Heart left ventricle (tissue), 16 donors: ENCODE data around the gene CSNK2A3. TPM values are rescaled to one million over a fixed set of nuclear protein-coding genes. Genes with fewer than 3 reads are reported as not detected.
"Not testable (repeated sequence)": the region's sequence is repeated elsewhere in the genome, so short reads cannot be mapped to it uniquely, and the experiment has no call there.

Source experiments
- ATAC-seq, 4 donors: fragments of 200-7000 bp; cut with Tn5 transposase; one replicate each; pipeline ENCODE4 v1.9.1; 2020 to 2022; ENCODE audit warnings: moderate library complexity in 4 of 4, mild to moderate bottlenecking in 3 of 4, moderate number of reproducible peaks in 1 of 4
- DNase-seq, 5 donors: peaks; one replicate each; pipeline ENCODE4 v3.0.0-alpha.2; 2020
- H3K27ac ChIP-seq, 12 donors: fragments of 200-600 bp; sonication (generic) in 4 of 12; one replicate each; pipeline versions ENCODE4 v1.5.0 to v1.8.0; 2016 to 2022; ENCODE audit warnings: mild to moderate bottlenecking in 2 of 12
- H3K27me3 ChIP-seq, 9 donors: fragments of 200-600 bp; sonication (generic) in 2 of 9; one replicate each; pipeline versions ENCODE4 v1.5.1 to v1.8.0; 2016 to 2022; ENCODE audit warnings: mild to moderate bottlenecking in 3 of 9
- H3K36me3 ChIP-seq, 9 donors: fragments of 200-600 bp; sonication (generic) in 2 of 9; one replicate each; pipeline versions ENCODE4 v1.5.0 to v1.8.0; 2018 to 2022; ENCODE audit warnings: mild to moderate bottlenecking in 2 of 9
- H3K4me1 ChIP-seq, 12 donors: fragments of 200-600 bp; sonication (generic) in 4 of 12; one replicate each; pipeline versions ENCODE4 v1.5.0 to v1.8.0; 2016 to 2022; ENCODE audit warnings: mild to moderate bottlenecking in 3 of 12
- H3K4me3 ChIP-seq, 12 donors: fragments of 200-600 bp; sonication (generic) in 4 of 12; one replicate each; pipeline versions ENCODE4 v1.5.0 to v1.8.0; 2017 to 2022; ENCODE audit warnings: mild to moderate bottlenecking in 9 of 12, moderate library complexity in 4 of 12
- H3K9me3 ChIP-seq, 12 donors: fragments of 200-600 bp; sonication (generic) in 4 of 12; one replicate each; pipeline versions ENCODE4 v1.5.0 to v1.8.0; 2016 to 2022; ENCODE audit warnings: mild to moderate bottlenecking in 1 of 12
- POLR2A ChIP-seq, 2 donors: fragments of 450-650 bp; IDR thresholded peaks; one replicate each; pipeline ENCODE4 v1.6.1; 2017; ENCODE audit warnings: antibody characterized with exemption in 2 of 2, mild to moderate bottlenecking in 2 of 2, moderate library complexity in 2 of 2
- WGBS, 4 donors: extraction: QIAGEN DNeasy Blood & Tissue Kit in 2 of 4; methylation state at CpG; one replicate each; pipeline versions ENCODE4 v1.1.5 to v1.1.7; 2013 to 2018; 5-methylcytosine and 5-hydroxymethylcytosine counted together
- intact Hi-C, 10 donors: fragments of 100-400 bp; cut with DNase I; formaldehyde crosslinking; loops; one replicate each; pipeline versions ENCODE4 v1.11.1 to v1.14.2; 2022
- long read RNA-seq, 3 donors: library from polyadenylated mRNA; unstranded; transcript quantifications; one replicate each; pipeline ENCODE4 v2.0.0, GENCODE V29; 2020 to 2021
- polyA plus RNA-seq, 2 donors: library from polyadenylated mRNA; stranded (reverse); fragments of 200-250 nt; gene quantifications; one replicate each; pipeline ENCODE4 v1.2.3, GENCODE V29; 2013
- total RNA-seq, 9 donors: library from RNA; depleted of rRNA in 2 of 9; stranded (reverse); fragments of >200 nt in 2 of 9; fragmentation: NEBNext Ultra II Directional in 3 of 9; extraction: Animal tissue kit (Norgen Biotek cat#: 25700) in 3 of 9; gene quantifications; one replicate each; pipeline versions ENCODE4 v1.1.0 to v1.2.4, GENCODE V29; 2016 to 2023
- TF ChIP-seq, protein P1 (sequence below), 12 donors: fragments of 200-600 bp; sonication (generic) in 4 of 12; IDR thresholded peaks; one replicate each; pipeline versions ENCODE4 v1.5.0 to v1.8.0; 2018 to 2022; ENCODE audit warnings: antibody characterized with exemption in 12 of 12, mild to moderate bottlenecking in 5 of 12
- donor health status: ischemic (EF 13 %, LVEDD 7.1; RV severe dilation, severe dysfunction).
- donor health status: healthy with polysubstance abuse.
- donor health status: DM: no; HTN: yes; CAD: no.
- donor health status: DM: no; HTN: no; CAD: no.
- donor health status: ischemic (EF 25% LVEDD 6.9; RV normal size, moderate dysfunction).
- donor health status: ischemic (EF 25% LVEDD 5.7; RV mildly dilated, moderate dysfunction).
- donor health status: healthy.
- donor health status: DM: yes; HTN: yes; CAD: no.
- donor health status: ischemic (EF 35%, LVEDD 5.7; RV mildly dilated, moderate dysfunction).
- donor health status: nonischemic (EF 11% LVEDD 7.7; RV severe dilation, severe dysfunction).
- donor health status: DM: yes; HTN: yes; CAD: no.
- donor health status: PGD.
- donor health status: ischemic (EF 29% LVEDD 5.4; RV normal size, mild dysfunction).
- donor health status: nonischemic (EF 23%, LVEDD 6.1; RV moderate dilation, normal function).

The CSNK2A3 gene
- total RNA-seq (1 to 10 TPM in 7 of 9 donors, under 1 TPM in 2; 0.72 to 2.1 (median 1.4) TPM), polyA plus RNA-seq (under 1 TPM; 0.34 to 0.98 TPM)
- long read RNA-seq, donor 1, result 0 reads
- long read RNA-seq, donor 2, result 0 reads
- long read RNA-seq, donor 3, result 0 reads

DNA sequence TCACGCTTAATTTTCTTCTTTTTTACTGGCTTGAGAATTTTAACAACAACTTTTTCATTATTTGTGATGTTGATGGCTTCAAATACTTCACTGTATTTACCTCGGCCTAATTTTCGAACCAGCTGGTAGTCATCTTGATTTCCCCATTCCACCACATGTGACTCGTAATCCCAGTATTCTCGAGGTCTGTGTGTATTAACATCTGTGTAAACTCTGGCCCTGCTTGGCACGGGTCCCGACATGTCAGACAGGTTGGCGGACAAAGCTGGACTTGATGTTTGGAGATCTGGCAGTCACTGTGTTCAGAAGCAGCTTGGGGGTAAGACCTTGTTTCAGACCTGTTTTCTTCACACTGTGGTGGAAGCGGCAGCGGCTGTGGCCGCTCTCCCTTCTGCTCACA lies at the start of gene CSNK2A3:
Gene CSNK2A3 (minus strand): TSS at position 373 of the 400 bp plus-strand sequence. CDS start 131 bp downstream, at position 242.
- ATAC-seq, result peak in 3 of 4 donors; percentile 16 to 64 (median 43)
- H3K4me3 ChIP-seq, DNase-seq, H3K36me3 ChIP-seq, H3K9me3 ChIP-seq, H3K27me3 ChIP-seq, H3K27ac ChIP-seq, intact Hi-C loops: not testable (repeated sequence)
- peaks cover 0 to 37% (median 28%) of the 10 kb centered on the region in 12 donors for H3K4me1 ChIP-seq
- 82 to 85% (median 83%) methylated on average over 11 of the region's 11 CpGs for WGBS, 4 donors

DNA sequence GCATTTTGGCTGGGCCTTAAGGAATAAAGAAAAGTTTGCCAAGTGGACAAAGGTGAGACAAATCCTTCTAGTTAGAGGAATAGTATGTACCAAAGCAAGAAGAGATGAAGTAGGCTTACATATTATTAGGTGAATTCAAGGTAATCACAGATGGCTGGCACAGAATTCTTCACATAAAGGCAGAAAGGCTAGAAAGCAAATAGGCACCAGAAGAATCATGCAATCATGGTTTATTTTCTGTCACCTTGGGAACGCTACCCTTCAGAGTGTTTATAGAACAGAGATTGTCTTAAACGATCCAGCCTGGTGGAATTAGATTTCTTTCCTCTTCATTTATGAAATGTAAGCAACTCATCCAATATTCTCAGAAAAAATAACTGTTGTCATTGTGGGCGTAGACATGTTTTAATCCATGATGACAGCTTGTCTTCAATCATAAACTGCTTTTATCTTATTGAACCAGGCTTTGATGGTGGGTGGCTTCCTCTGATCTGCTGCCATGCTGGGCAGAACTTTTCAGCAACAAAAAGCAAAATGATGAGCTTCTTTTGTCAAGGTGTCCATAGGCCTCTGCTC lies 49.0 kb upstream of the CSNK2A3 start:
- no peaks in the 10 kb centered on the region for H3K9me3 ChIP-seq
- ATAC-seq, result no peak
- H3K4me3 ChIP-seq, result no peak overlapping the region
- WGBS, 4 donors, result 83 to 93% (median 85%) methylated on average over 3 of the region's 3 CpGs
- peaks cover 0 to 49% (median 13%) of the 10 kb centered on the region in 12 donors for H3K4me1 ChIP-seq
- no peaks in the 10 kb centered on the region for H3K36me3 ChIP-seq
- TF ChIP-seq, protein P1, sequence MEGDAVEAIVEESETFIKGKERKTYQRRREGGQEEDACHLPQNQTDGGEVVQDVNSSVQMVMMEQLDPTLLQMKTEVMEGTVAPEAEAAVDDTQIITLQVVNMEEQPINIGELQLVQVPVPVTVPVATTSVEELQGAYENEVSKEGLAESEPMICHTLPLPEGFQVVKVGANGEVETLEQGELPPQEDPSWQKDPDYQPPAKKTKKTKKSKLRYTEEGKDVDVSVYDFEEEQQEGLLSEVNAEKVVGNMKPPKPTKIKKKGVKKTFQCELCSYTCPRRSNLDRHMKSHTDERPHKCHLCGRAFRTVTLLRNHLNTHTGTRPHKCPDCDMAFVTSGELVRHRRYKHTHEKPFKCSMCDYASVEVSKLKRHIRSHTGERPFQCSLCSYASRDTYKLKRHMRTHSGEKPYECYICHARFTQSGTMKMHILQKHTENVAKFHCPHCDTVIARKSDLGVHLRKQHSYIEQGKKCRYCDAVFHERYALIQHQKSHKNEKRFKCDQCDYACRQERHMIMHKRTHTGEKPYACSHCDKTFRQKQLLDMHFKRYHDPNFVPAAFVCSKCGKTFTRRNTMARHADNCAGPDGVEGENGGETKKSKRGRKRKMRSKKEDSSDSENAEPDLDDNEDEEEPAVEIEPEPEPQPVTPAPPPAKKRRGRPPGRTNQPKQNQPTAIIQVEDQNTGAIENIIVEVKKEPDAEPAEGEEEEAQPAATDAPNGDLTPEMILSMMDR (IDR thresholded peaks at IDR 0.05), result no peak
- TF ChIP-seq POLR2A (IDR thresholded peaks at IDR 0.05), result no peak
- no peak for DNase-seq
- H3K27me3 ChIP-seq, result no peaks in the 10 kb centered on the region
- intact Hi-C loops, result loop anchor here in 7 of 10 donors (5.0 to 10.0 kb wide), 6 partner anchors 133 to 383 kb away; partner anchors contain the start of gene GALNT18 (in 2 of the 7)
- no peak overlapping the region for H3K27ac ChIP-seq

DNA sequence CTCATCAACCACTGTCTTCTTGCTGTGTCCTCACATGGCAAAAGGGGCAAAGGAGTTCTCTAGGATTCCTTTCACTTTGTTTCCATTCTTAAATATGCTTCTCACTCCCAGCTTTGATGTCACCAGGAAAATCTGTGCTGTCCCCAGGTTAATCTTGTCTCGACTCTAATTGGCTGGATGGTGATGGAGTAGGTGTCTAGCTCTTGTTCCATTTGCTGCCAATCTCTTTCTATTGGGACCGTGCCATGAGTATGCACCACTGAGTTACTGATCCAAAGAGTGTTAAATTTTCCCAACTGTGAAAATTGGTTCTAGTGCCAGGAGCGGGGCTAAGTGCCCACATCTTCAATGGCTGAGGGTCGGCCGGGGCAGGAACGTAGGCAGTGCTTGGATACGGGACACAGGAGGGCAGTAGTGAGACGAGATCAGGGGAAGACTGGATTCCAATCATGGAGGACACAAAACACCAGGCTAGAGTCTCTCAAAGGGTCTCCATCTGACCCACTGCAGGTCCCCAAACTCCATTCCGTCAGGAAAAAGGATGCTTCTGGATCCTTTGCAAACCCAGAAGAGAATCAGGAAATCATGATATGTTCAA lies 47.7 kb upstream of the CSNK2A3 start:
- intact Hi-C loops, result loop anchor here in 7 of 10 donors (5.0 to 10.0 kb wide), 6 partner anchors 134 to 384 kb away; partner anchors contain the start of gene GALNT18 (in 2 of the 7)
- Histone ChIP-seq H3K9me3 (no peaks in the 10 kb centered on the region), H3K4me3 (no peak overlapping the region), H3K27ac (no peak overlapping the region), H3K4me1 (peaks cover 0 to 43% (median 10%) of the 10 kb centered on the region in 12 donors), H3K27me3 (no peaks in the 10 kb centered on the region), H3K36me3 (no peaks in the 10 kb centered on the region)
- 90 to 92% (median 90%) methylated on average over 8 to 9 of the region's 9 CpGs for WGBS, 4 donors
- ATAC-seq (no peak), DNase-seq (no peak)
- TF ChIP-seq POLR2A (IDR thresholded peaks at IDR 0.05), result no peak
- TF ChIP-seq, protein P1 (IDR thresholded peaks at IDR 0.05), result peak in 7 of 12 donors; percentile 6 to 36 (median 19)

DNA sequence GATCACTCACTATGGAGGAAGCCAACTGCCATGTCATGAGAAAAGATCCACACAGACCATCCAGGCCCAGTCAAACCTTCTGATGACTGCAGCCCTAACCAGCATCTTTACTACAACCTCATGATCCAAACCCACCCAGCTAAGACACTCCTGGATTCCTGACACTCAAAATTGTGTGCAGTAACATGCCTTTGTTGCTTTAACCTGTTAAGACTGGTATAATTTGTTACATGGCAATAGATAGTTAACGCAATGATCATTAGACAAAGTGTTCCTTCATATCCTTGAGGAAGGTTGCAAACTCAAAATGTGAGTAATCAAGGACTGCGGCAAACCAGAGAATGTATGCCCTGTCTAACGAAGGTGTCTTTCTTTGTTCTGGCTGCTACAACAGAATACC lies 47.1 kb upstream of the CSNK2A3 start:
- no peaks in the 10 kb centered on the region for H3K27me3 ChIP-seq
- intact Hi-C loops, result loop anchor here in 7 of 10 donors (5.0 to 10.0 kb wide), 6 partner anchors 135 to 385 kb away; partner anchors contain the start of gene GALNT18 (in 2 of the 7)

More for the DNA sequence above, 47.1 kb upstream of the CSNK2A3 start:
- no peak for DNase-seq
- WGBS, 4 donors, result 98 to 99% (median 98%) methylated on average over 3 of the region's 3 CpGs
- no peaks in the 10 kb centered on the region for H3K36me3 ChIP-seq
- H3K4me3 ChIP-seq, result no peak overlapping the region
- TF ChIP-seq POLR2A (IDR thresholded peaks at IDR 0.05), result no peak
- TF ChIP-seq, protein P1 (IDR thresholded peaks at IDR 0.05), result no peak
- no peaks in the 10 kb centered on the region for H3K9me3 ChIP-seq
- H3K27ac ChIP-seq, result no peak overlapping the region
- H3K4me1 ChIP-seq, result peaks cover 0 to 37% (median 10%) of the 10 kb centered on the region in 12 donors
- no peak for ATAC-seq
